Measurements from ENCODE around the gene TBC1D1. TPM values are rescaled to one million over a fixed set of nuclear protein-coding genes. Genes with fewer than 3 reads are reported as not detected.

The TBC1D1 gene
- total and polyA plus RNA-seq, 2 of the 8 experiments (the other 6 are each of a cell fraction or from before 2014, with no cell fraction given), result 96.9 to 162 TPM

- H2BK12ac ChIP-seq (ENCODE audit: low read depth, low read length), result no peak overlapping the region
- no peaks in the 10 kb centered on the region for H3K79me2 ChIP-seq (ENCODE audit: control insufficient read depth in 1 of 2, insufficient read depth in 2 of 2, low read length in 2 of 2)
- no peak overlapping the region for H3K14ac ChIP-seq (ENCODE audit: insufficient read length)
- ChIA-PET POLR2A (ENCODE audit: partially characterized antibody) (no interaction called here), CTCF (ENCODE audit: partially characterized antibody) (interaction anchor here (1.2 to 3.6 kb wide), 8 partner anchors 9 to 49 kb away, joined by 4 to 14 read pairs (median 7); no protein-coding TSS in a partner anchor)
- no peaks in the 10 kb centered on the region for H3K79me1 ChIP-seq (ENCODE audit: low read depth, low read length)
- H3K23ac ChIP-seq (ENCODE audit: insufficient read length), result no peak overlapping the region
- 74% methylated on average over 4 of the region's 4 CpGs; no CpG with 5 or more reads in 1 of the 2 experiments for WGBS, 2 experiments (ENCODE audit: extremely low coverage in 1 of 2, insufficient coverage in 1 of 2, insufficient read length in 1 of 2, insufficient replicate concordance in 2 of 2, low coverage in 1 of 2, low lambda C conversion rate in 2 of 2, missing lambda C conversion rate in 1 of 2)
- H2BK5ac ChIP-seq (ENCODE audit: low read depth, low read length), result peak overlapping the region; percentile 13; the same call in 1 of the 2 replicates
- peaks cover 6 to 28% (median 15%) of the 10 kb centered on the region in 4 experiments; a peak in 5 of 7 replicates for H3K4me1 ChIP-seq (replicated peaks in 1 of 4; ENCODE audit: control insufficient read depth in 3 of 4, insufficient read depth in 4 of 4, low read length in 3 of 4)
- no peak overlapping the region for H3K4ac ChIP-seq (replicated peaks; ENCODE audit: insufficient read length, low read depth, low read length)
- H3K56ac ChIP-seq (replicated peaks; ENCODE audit: insufficient read length, low read depth, low read length), result no peak overlapping the region
- H3K27ac ChIP-seq (ENCODE audit: low read depth, low read length), result no peak overlapping the region
- H4K91ac ChIP-seq (replicated peaks; ENCODE audit: insufficient read length, low read length), result no peak overlapping the region
- H3K9me3 ChIP-seq (ENCODE audit: insufficient read depth in 2 of 2, low read depth in 1 of 2, low read length in 1 of 2), result no peaks in the 10 kb centered on the region
- no peak overlapping the region for H2AK5ac ChIP-seq (ENCODE audit: low read depth, low read length)
- no peak overlapping the region for H3K4me2 ChIP-seq (ENCODE audit: insufficient read depth in 1 of 2, low read depth in 2 of 2, low read length in 2 of 2)
- no peaks in the 10 kb centered on the region for H3K27me3 ChIP-seq (replicated peaks in 1 of 4; ENCODE audit: control insufficient read depth in 3 of 4, extremely low read depth in 1 of 4, insufficient read depth in 3 of 4, low read length in 3 of 4)
- H3K36me3 ChIP-seq (ENCODE audit: control insufficient read depth in 2 of 4, insufficient read depth in 4 of 4, low read length in 3 of 4), result peaks cover 0 to 14% (median 3%) of the 10 kb centered on the region in 4 experiments; a peak in 4 of 8 replicates
- H2AFZ ChIP-seq (ENCODE audit: low read length), result no peak overlapping the region
- H4K5ac ChIP-seq (ENCODE audit: insufficient read length, low read depth, low read length), result no peak overlapping the region
- no peak for FAIRE-seq
- no peak overlapping the region for H2BK20ac ChIP-seq (ENCODE audit: low read length)
- H4K20me1 ChIP-seq (replicated peaks in 1 of 2; ENCODE audit: control insufficient read depth in 1 of 2, insufficient read depth in 2 of 2, low read length in 2 of 2), result no peaks in the 10 kb centered on the region
- H4K8ac ChIP-seq (ENCODE audit: extremely low read depth, insufficient read depth, low read length), result no peak overlapping the region
- peak overlapping the region; percentile 7 for H2BK120ac ChIP-seq (replicated peaks; ENCODE audit: low read depth, low read length)
- H3K9ac ChIP-seq (replicated peaks in 1 of 4; ENCODE audit: extremely low read depth in 1 of 4, low read depth in 3 of 4, low read length in 3 of 4), result no peak overlapping the region
- H3K23me2 ChIP-seq (ENCODE audit: low read depth, low read length), result no peaks in the 10 kb centered on the region
- no peak overlapping the region for H2BK15ac ChIP-seq (ENCODE audit: low read length)
- H3K18ac ChIP-seq (ENCODE audit: extremely low read depth, low read length), result no peak overlapping the region
- H3K4me3 ChIP-seq (ENCODE audit: extremely low read depth in 1 of 4, insufficient read depth in 2 of 4, low read depth in 3 of 4, low read length in 4 of 4), result no peak overlapping the region
- DNase-seq (ENCODE audit: low read depth in 1 of 2, low spot score in 2 of 2), result no peak
- TF ChIP-seq NRF1 (IDR thresholded peaks at IDR 0.05; ENCODE audit: low read depth, low read length), result no peak
Observed at GRCh38 chr4:38111717-38112116, 220.8 kb downstream of the TBC1D1 start.
